Fibroblast of lung (primary cell): Measurements from ENCODE around the gene APBA1.

Experiments
- EZH2 ChIP-seq: IDR thresholded peaks from 2 replicates; pipeline ENCODE4 v1.5.1; 2012; ENCODE audit warnings: low read length, control low read depth, mild to moderate bottlenecking; ENCODE audit errors: missing control alignments
- TF ChIP-seq, protein P1 (sequence below), 2 donors: IDR thresholded peaks in 1 of 2; conservative IDR thresholded peaks in 1 of 2; 1 replicate in 1 of 2; 2 replicates in 1 of 2; pipeline ENCODE4 v1.5.1; 2011 to 2012; ENCODE audit warnings: low read length in 2 of 2, control low read depth in 1 of 2, inconsistent platforms in 1 of 2, low read depth in 1 of 2, mild to moderate bottlenecking in 1 of 2

DNA sequence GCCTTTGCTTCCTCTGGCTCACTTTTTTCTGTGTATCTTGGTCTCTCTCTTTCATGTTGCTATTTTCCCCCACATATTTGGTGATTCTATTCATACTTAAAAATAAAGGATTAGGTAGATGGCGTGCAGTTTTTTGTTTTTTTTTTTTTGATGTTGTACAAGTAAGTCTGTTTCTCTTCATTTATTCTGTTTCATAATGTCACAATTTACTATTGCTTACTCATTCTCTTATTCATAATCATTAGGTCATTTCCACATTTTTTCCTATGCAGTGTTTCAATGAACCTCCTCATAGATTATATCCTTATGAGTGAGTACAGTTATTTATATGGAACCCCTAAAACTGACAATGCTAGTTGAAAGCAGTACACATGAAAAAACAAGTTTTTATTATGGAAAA is 136.3 kb downstream of the APBA1 start:
- TF ChIP-seq, protein P1, sequence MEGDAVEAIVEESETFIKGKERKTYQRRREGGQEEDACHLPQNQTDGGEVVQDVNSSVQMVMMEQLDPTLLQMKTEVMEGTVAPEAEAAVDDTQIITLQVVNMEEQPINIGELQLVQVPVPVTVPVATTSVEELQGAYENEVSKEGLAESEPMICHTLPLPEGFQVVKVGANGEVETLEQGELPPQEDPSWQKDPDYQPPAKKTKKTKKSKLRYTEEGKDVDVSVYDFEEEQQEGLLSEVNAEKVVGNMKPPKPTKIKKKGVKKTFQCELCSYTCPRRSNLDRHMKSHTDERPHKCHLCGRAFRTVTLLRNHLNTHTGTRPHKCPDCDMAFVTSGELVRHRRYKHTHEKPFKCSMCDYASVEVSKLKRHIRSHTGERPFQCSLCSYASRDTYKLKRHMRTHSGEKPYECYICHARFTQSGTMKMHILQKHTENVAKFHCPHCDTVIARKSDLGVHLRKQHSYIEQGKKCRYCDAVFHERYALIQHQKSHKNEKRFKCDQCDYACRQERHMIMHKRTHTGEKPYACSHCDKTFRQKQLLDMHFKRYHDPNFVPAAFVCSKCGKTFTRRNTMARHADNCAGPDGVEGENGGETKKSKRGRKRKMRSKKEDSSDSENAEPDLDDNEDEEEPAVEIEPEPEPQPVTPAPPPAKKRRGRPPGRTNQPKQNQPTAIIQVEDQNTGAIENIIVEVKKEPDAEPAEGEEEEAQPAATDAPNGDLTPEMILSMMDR (conservative IDR thresholded peaks at IDR 0.05 in 1 of 2, IDR thresholded peaks at IDR 0.05 in 1 of 2; ENCODE audit: low read depth in 1 of 2, low read length in 2 of 2): no peak
- no peak for TF ChIP-seq EZH2
